HG02642 (cell line): ENCODE results near the gene IFNL1.
"Not testable (repeated sequence)": the region's sequence is repeated elsewhere in the genome, so short reads cannot be mapped to it uniquely, and the experiment has no call there.

Experiments used
- ATAC-seq: cut with Tn5 transposase; IDR thresholded peaks from one replicate; pipeline ENCODE4 v1.9.1; 2021; ENCODE audit warnings: mild to moderate bottlenecking; ENCODE audit not compliant: unreplicated experiment, poor library complexity

IFNL1 gene

GRCh38 chr19:39307046-39307821 lies 11.0 kb downstream of the IFNL1 start:
- no peak for ATAC-seq

DNA sequence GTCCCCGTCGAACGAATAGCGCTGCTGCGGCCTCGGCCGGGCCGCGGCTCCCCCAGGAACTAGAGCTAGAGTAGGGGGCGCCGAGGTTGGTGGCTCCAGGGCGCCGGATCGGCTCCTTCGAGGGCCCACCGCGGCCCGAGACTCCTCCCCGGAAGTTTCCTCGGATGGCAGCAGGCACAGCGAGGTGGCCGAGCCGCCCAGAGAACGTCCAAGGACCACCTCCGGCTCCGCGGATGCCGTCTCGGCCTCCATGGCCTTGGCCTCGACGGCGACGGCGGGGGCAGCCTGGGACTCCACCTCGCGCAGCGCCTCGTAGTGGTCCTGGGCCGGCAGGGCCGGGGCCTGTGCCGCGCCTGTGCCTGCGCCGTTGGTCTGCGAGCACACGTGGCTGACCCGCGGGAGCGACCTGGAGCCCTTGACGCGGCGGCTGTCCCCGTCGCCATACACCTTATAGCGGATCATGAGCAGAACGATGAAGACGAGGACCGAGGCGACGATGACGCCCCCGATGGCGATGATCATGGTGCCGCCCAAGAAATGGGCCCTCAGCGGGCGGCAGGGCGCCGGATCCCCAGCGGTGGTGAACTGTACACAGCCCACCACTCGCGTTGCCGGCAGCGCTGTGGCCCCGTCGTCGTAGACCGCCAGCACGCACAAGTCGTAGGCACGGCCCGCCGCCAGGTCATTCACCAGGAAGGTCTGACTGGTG lies 11.8 kb downstream of the IFNL1 start:
- ATAC-seq = no peak

DNA sequence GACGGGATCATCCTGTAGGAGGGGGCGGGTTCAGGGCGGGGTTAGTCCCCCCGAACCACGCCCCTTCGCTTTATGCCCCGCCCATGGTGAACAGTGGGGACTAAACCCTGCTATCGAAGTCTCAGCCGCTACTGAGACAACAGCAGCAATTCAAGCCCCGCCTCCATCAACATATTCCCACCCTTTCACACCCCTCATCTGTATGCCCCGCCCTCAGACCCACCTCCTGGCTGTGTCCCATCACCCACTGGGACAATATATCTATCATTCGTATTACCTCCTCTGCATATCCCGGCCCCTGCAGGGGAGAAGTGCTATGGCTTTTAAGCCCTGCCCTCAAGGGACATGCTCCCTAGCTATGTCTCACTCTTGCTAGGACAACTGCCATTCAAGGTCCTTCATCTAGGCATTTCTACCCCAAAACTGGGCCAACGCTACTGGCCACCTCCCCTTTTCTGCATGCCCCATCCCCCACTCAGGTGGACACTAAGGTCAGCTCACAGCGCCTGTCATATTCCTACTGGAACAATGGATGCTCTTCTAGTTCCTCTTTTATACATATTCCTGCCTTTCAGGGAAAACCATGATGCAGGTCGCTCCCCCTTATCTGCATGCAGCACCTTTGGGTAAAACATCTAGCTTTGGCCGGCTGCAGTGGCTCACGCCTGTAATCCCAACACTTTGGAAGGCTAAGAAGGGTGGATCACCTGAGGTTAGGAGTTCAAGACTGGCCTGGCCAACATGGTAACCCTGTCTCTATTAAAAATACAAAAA lies 12.5 kb downstream of the IFNL1 start:
- ATAC-seq = no peak

DNA sequence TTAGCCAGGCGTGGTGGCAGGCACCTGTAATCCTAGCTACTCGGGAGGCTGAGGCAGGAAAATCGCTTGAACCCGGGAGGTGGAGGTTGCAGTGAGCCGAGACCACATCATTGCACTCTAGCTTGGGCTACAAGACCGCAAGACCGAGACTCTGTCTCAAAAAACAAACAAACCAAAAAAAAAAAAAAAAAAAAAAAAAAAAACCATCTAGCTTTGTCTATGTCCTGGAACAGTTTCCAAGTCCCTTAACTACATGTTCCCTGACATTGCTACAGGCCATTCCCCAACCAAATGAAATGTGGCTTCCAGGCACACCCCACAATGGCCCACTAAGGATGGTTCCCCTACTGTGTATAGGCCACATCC lies 13.1 kb downstream of the IFNL1 start:
- ATAC-seq = not testable (repeated sequence)

DNA sequence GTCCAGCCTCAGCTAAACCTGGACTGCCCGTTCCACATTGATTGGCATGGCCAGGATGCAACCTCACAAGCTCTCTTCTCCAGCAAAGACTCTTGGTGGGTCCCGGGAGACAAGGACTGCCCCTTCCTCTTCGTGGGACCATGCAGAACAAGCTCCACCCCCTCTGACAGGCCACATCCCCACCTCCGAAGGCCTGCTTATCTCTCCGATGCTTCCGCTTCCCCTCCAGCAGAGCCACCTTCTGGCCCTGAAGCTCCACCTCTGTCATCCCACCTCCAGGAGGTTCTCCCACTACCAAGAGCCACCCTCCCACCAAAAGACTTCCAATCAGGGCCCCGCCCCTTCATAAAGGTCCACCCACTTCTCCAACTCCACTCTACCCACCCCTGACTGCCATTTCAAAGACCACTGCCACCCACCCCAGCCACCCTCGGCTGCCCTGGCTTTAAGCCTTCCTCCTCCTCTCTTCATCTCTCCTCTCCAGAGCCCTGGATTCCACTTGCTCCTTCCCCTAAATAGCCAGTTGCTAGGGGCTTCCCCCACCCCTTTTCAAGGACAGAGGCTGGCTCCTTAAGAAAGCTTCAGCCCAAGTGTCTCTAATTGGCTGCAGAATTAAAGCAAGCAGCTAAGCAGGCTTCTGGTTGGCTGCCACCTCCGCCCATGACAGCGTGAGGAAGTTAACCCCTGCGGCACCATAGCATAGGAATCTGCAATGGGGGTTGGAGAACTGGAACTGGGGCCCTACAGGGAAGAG lies 14.5 kb downstream of the IFNL1 start:
- no peak for ATAC-seq

DNA sequence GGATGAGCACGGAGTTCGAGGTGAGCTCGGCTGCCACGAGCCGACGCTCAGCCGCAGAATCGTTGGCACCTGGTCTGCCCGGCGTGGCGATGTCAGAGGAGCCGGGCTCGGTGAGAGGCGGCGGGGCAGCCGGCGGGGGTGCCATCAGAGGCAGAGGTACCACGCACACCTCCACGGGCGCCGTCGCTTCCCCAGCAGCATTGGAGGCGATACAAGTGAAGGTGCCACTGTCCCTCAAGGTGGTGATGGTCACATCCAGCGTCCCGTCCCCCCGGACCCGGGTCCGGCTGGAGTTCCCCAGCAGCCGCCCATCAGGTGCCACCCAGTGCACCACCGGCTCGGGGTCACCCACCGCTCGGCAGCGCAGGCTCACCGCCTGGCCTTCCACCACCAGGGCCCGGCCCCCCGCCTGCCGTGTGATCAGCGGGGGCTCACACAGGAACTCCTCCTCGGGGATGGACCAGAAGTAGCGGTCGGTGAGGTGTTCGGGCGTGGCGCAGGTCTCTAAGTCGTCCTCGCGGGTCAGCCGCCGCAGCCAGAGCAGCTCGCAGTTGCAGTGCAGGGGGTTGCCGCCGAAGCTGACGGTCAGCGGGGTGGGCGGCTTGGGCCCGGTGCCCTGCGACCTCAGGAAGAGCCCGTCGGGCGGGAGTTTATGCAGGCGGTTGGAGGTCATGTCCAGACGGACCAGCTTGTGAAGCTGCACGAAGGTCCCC lies 18.0 kb downstream of the IFNL1 start:
- ATAC-seq = no peak

DNA sequence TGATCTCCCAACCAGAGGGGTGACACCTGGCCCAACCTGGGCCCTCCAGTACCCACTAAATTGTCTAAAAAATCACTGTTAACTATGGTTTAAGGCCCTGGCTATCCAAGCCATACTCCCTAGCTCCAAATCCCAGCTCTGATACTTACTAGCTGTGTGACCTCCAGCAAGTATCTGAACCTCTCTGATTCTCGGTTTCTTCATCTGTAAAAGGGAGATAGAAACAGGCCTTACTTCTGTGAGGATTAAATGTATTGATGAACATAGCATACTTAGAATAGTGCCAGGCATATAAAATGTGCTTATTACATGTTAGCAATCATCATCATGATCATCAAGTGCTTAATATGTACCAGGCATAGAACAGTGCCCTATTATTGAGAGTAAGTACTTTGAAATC lies 19.7 kb downstream of the IFNL1 start:
- no peak for ATAC-seq

DNA sequence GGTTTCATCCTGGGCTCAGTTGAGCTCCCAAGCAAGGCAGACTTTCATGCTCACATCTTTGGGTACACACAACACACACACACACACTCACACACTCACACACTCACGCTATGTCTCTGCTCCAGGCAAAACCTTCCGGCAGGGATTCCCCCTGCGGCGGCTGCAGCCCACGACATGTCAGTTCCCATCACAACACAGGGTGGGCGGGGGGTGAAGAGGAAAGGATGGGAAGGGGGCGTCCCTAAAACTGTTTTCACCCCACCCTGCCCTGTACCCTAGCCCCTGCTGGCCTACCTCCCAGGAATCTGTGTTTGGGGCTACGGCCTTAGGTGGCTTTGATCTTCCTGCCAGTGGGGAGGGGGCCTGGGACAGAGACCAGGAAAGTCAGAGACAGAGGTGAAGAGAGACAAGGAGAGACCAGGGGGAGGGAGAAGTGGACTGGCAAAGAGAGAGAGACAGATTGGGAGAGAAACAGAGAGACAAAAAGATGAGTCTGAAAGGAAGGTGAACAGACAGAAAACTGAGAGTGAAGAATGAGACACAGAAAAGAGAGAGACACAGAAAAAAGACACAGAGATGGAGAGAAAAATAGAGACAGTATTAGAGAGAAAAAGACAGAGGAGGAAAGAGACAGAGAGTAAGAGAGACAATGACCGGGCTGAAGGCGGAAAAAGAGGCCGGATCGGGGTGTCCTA lies 20.6 kb downstream of the IFNL1 start:
- ATAC-seq = no peak

DNA sequence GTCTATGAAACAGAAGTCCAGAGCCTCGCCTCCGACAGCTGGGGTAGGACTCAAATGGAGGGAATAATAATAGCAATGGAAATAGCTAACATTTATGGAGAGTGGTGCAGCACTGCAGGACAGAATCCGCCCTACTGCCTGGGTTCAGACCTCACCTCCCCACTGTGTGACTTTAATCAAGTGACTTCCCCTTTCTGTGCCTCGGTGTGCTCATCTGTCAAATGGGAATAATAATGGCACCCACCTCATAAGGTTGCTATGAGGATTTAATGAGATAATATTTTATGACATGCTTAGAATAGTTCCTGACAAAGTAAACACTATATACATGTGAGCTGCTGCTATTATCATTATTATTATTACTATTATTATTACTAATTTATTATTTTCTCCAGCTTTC lies 21.3 kb downstream of the IFNL1 start:
- no peak for ATAC-seq

DNA sequence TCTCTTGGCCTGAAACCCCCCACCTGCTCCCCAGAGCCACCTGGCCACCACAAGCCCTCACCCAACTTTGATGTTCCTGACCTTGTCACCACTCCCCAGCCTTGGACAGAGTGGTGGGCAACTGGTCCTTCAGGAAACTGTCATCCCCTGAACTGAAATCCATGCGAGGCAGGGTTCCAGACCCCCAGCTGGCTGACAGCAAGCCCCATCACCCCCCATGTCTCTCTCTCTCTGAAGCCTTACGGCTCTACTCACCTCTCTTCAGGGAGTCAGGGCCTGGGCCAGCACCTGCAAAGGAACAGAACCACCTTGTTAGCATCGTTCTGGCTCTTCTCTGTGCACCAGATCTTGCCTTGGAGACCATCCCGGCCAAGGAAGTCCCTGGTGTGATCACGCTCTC lies 21.9 kb downstream of the IFNL1 start:
- no peak for ATAC-seq

DNA sequence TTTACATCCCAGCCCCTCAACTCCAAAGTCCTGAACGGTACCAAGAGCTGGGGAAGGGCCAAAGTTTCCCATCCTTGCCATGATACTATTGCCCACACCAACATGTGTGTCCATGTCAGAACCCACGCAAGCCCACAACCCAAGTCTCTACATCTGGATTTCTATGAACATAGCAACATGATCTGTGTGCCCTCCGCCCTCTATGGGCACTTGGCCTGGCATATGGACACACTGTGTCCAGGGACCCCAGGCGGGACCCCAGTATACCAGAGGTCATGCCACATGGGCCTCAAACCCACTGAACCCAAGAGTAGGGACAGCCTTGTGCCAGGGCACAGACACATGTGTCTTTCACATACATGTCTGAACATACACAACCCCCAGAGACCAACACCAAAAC lies 22.5 kb downstream of the IFNL1 start:
- no peak for ATAC-seq

- ATAC-seq = no peak
Observed at GRCh38 chr19:39319098-39319891, 23.1 kb downstream of the IFNL1 start.

DNA sequence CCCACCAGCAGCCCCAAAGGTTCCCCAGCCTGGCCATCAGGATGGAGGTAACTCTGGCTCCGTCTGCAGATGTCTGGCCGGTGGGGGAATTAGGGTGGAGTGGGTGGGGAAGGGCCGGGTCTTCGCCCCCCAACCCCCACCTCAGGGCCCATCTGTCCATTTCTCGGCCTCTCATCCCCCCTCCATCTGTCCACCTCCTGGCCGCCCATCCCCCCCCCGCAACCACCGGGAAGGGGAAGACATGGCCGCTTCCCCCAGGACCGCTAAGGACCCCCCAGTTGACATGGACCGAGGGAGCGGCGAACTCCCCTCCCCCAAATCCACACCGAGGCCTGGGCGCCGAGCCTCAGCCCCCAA lies 23.7 kb downstream of the IFNL1 start:
- ATAC-seq = no peak

- no peak for ATAC-seq
Observed at GRCh38 chr19:39321117-39321831, 25.1 kb downstream of the IFNL1 start.

DNA sequence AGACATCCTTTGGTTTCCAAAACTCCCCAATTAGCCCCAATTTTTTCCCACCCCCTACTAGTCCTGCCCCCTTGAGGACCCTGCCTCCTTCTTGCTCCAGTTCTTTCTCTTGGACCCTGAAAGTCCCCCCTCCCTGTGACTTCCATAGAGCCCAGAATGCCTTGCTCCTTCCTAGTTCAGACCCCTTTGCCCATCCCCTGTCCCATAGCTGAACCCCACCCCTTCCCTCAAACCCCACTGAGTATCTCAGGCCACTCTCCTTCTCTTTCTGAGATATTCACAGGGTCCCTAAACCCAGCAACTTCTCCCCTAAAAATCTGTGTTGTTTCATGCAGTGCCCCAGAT lies 25.6 kb downstream of the IFNL1 start:
- no peak for ATAC-seq

DNA sequence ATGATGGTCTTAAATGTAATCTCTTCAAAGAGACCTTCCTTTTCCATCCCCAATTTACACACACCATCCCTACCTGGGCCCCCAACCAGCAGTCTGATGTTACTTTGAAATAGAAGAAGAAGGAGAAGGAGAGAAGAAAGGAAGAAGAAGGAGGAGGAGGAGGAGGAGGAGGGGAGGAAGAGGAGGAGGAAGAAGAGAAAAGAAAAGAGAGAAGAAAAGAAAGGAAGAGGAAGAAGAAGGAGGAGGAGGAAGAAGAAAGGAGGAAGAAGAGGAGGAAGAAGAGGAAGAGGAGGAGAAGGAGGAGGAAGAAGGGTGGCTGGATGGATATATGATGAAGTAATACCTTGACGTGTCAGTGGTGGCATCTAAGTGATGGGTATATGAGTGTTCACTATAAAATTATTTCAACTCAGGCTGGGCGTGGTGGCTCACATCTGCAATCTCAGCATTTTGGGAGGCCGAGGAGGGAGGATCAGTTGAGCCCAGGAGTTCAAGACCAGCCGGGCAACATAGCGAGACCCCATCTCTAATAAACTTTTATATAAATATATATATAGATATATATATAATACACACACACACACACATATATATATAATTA lies 28.1 kb downstream of the IFNL1 start:
- no peak for ATAC-seq

DNA sequence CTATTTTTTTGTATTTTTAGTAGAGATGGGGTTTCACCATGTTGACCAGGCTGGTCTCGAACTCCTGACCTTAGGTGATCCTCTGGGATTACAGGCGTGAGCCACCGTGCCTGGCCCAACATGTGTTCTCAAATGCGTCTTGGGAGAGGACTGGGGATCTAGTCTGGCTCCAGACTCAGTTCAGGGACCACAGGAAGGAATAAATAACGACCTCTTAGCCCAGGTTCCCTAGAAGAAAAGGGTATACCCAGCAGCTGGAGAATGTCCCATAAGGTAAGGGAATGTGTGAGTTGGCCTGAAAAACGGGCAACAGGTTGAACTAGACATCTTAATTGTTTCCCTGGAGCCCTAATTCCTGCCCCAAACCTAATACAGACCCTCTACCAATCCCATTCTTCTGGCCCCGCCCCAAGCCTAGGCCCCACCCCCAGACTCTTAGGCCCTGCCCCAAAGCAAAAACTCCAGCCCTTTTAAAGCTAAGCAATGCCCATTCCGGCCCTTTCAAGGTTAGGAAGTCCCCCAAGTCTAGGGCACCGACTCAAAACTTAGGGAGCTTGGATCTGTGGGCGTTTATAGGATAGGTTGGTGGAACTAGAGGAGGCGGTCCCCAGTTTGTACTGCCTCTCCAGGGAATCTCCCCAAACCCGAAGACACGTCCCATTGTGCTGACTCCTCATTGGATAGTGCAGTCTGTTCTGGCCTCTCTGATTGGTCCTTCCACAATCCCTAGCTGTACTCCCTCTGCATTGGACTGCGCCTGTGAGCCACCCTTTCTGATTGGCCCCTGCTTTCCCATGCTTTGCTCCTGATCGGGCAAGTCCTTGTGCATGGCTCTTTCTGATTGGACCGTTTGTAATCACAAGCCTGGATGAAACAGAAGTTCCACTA lies 29.8 kb downstream of the IFNL1 start:
- ATAC-seq = no peak
